PC-9 (cell line): ENCODE results near the gene LENG9. TPM values are rescaled to one million over a fixed set of nuclear protein-coding genes. Genes with fewer than 3 reads are reported as not detected.

Experiments used
- BruUV-seq: library from RNA; stranded (reverse); fragments of 400-500 nt; replicated peaks from 2 replicates; lab custom pipeline; 2021; lab: Mats Ljungman, UMichigan
- CTCF ChIA-PET: fragments of 300-600 bp; sonication (Branson Sonifier 250); formaldehyde crosslinking; loops from one replicate; lab custom pipeline; 2022; ENCODE audit warnings: antibody characterized with exemption; lab: Charles Lee
- POLR2A ChIA-PET: fragments of 300-600 bp; sonication (Branson Sonifier 250); formaldehyde crosslinking; loops from one replicate; lab custom pipeline; 2022; ENCODE audit warnings: antibody characterized with exemption; ENCODE audit not compliant: unreplicated experiment; lab: Charles Lee
- DNase-seq, 2 experiments: peaks; one replicate each; pipeline versions ENCODE4 v3.0.0 to v3.0.0-alpha.2; 2015 to 2022; ENCODE audit warnings: mixed read lengths in 1 of 2
- H2AFZ ChIP-seq: fragments of 200-600 bp; sonication (generic); 2 replicates; pipeline ENCODE4 v1.8.1; 2017; ENCODE audit warnings: antibody characterized with exemption
- H3F3A ChIP-seq: fragments of 200-600 bp; sonication (generic); 2 replicates; pipeline ENCODE4 v1.8.1; 2017; ENCODE audit warnings: antibody characterized with exemption, mild to moderate bottlenecking, low read depth; ENCODE audit not compliant: insufficient read depth
- H3K27ac ChIP-seq: fragments of 200-600 bp; sonication (generic); 2 replicates; pipeline ENCODE4 v1.6.1; 2016; ENCODE audit warnings: mixed run types
- H3K27me3 ChIP-seq: fragments of 200-600 bp; sonication (generic); 2 replicates; pipeline ENCODE4 v1.6.1; 2016; ENCODE audit warnings: low read depth, mixed run types; ENCODE audit not compliant: insufficient read depth
- H3K36me3 ChIP-seq: fragments of 200-600 bp; sonication (generic); 2 replicates; pipeline ENCODE4 v1.6.1; 2016; ENCODE audit warnings: low read depth, mixed run types
- H3K4me1 ChIP-seq: fragments of 200-600 bp; sonication (generic); replicated peaks from 2 replicates; pipeline ENCODE4 v1.6.1; 2016; ENCODE audit warnings: mixed run types; ENCODE audit not compliant: insufficient read depth
- H3K4me2 ChIP-seq: fragments of 200-600 bp; sonication (generic); 2 replicates; pipeline ENCODE4 v1.6.1; 2017; ENCODE audit warnings: mixed run types
- H3K4me3 ChIP-seq: fragments of 200-600 bp; sonication (generic); 2 replicates; pipeline ENCODE4 v1.6.1; 2016; ENCODE audit warnings: mixed run types
- H3K79me2 ChIP-seq: fragments of 200-600 bp; sonication (generic); 2 replicates; pipeline ENCODE4 v1.6.1; 2017; ENCODE audit warnings: low read depth, mixed run types
- H3K9me2 ChIP-seq: fragments of 200-600 bp; sonication (generic); 2 replicates; pipeline ENCODE4 v1.8.1; 2017; ENCODE audit warnings: mild to moderate bottlenecking; ENCODE audit not compliant: insufficient read depth
- H3K9me3 ChIP-seq: fragments of 200-600 bp; sonication (generic); 2 replicates; pipeline ENCODE4 v1.8.1; 2016; ENCODE audit warnings: low read depth; ENCODE audit not compliant: insufficient read depth
- H4K20me1 ChIP-seq: fragments of 200-600 bp; sonication (generic); 2 replicates; pipeline ENCODE4 v1.8.1; 2017; ENCODE audit not compliant: insufficient read depth
- EZH2 ChIP-seq: fragments of 200-600 bp; sonication (generic); IDR thresholded peaks from 2 replicates; pipeline ENCODE4 v1.8.0; 2017; ENCODE audit warnings: antibody characterized with exemption, low read depth
- intact Hi-C: fragments of 100-400 bp; cut with micrococcal nuclease; formaldehyde crosslinking; loops from one replicate; pipeline ENCODE4 v1.10.0; 2022; ENCODE audit not compliant: unreplicated experiment
- total RNA-seq: library from RNA; stranded (reverse); gene quantifications from 2 replicates; pipeline ENCODE4 v1.2.3, GENCODE V29; 2021
- TF ChIP-seq, protein P1 (sequence below): fragments of 200-600 bp; sonication (generic); conservative IDR thresholded peaks from 2 replicates; pipeline ENCODE4 v1.6.1; 2017; ENCODE audit warnings: mixed run types, antibody characterized with exemption, mild to moderate bottlenecking, moderate library complexity

The LENG9 gene
- total RNA-seq, 1 experiment from 2014 or later: 7.0 TPM

DNA sequence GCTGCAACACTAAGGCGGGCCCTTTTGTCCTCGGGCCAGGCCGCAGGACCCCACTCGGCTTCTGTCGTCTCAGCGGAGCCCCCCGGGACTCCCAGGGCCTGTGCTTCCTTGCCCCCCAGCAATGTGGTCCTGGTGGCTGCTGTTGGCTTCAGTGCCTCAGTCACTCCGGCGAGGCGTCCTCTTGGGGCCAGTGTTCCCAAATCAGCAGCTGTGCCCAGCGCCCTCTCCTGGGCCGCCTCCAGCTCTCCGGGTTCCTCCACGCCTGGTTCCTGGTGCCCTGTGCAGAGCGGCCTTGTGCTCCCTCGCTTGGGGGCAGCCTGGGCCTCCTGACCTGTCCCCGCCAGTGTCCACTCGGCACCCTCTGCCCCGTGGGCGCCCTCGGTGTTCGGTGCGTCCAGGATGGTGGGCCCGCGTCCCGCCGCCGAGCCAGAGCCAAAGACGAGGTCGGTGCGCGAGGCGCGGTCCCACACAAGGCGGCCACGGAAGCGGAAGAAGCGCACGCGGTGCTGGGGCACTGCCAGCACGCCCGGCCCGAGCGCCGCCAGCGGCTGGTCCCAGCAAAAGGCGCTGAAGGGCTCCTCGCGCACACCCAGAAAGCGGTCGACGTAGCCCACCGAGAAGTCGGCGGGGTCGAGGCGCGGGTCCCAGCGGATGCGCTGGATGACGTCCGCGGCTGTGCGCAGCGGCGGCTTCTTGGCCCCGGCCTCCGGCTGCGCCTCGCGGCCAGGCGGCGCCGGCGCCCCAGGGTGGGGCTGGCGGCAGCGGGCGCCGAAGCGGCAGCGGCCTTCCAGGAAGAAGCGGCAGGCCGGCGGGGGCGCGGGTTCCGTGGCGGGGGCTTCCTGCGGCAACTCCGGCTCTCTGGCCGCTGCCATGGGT, 685 bp downstream of the LENG9 start:
- intact Hi-C loops: loop anchor here (1.0 to 10.0 kb wide), 6 partner anchors 14 to 1012 kb away; partner anchors contain the start of genes KMT5C, LENG8, MYADM and RDH13
- peak overlapping the region; percentile 89 for H3K27ac ChIP-seq
- 0 out of 2 replicates have a peak, but pooled peaks cover 5% of the 10 kb centered on the region for H3K36me3 ChIP-seq
- TF ChIP-seq EZH2: no peak
- TF ChIP-seq, protein P1, sequence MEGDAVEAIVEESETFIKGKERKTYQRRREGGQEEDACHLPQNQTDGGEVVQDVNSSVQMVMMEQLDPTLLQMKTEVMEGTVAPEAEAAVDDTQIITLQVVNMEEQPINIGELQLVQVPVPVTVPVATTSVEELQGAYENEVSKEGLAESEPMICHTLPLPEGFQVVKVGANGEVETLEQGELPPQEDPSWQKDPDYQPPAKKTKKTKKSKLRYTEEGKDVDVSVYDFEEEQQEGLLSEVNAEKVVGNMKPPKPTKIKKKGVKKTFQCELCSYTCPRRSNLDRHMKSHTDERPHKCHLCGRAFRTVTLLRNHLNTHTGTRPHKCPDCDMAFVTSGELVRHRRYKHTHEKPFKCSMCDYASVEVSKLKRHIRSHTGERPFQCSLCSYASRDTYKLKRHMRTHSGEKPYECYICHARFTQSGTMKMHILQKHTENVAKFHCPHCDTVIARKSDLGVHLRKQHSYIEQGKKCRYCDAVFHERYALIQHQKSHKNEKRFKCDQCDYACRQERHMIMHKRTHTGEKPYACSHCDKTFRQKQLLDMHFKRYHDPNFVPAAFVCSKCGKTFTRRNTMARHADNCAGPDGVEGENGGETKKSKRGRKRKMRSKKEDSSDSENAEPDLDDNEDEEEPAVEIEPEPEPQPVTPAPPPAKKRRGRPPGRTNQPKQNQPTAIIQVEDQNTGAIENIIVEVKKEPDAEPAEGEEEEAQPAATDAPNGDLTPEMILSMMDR: peak; percentile 55; the same call in 1 of the 2 replicates
- H3F3A ChIP-seq: peaks cover 47% of the 10 kb centered on the region
- peak overlapping the region; percentile 68; the same call in 1 of the 2 replicates for H2AFZ ChIP-seq
- H4K20me1 ChIP-seq: peaks cover 38% of the 10 kb centered on the region
- H3K4me3 ChIP-seq: peak overlapping the region; percentile 77
- DNase-seq: peak; percentile 47 to 72
- H3K27me3 ChIP-seq: no peaks in the 10 kb centered on the region
- POLR2A ChIA-PET: interaction anchor here (0.6 to 1.5 kb wide), 8 partner anchors 14 to 1191 kb away, joined by 3 to 35 read pairs (median 4); partner anchors contain the start of genes LENG8 and MBOAT7
- H3K9me2 ChIP-seq: no peaks in the 10 kb centered on the region
- peaks cover 18% of the 10 kb centered on the region for H3K4me1 ChIP-seq
- BruUV-seq: TSS peak; percentile 66
- no peaks in the 10 kb centered on the region for H3K9me3 ChIP-seq
- peak overlapping the region; percentile 86 for H3K4me2 ChIP-seq
- CTCF ChIA-PET: interaction anchor here (0.6 to 1.0 kb wide), 4 partner anchors 10 to 1085 kb away, joined by 3 to 5 read pairs (median 4); partner anchors contain the start of genes CDC42EP5 and LENG8
- H3K79me2 ChIP-seq: peaks cover 37% of the 10 kb centered on the region

GRCh38 chr19:54462047-54462654, 1.4 kb downstream of the LENG9 start:
- peak overlapping the region; percentile 89 for H3K27ac ChIP-seq
- peak overlapping the region; percentile 86 for H3K4me2 ChIP-seq
- no peaks in the 10 kb centered on the region for H3K9me3 ChIP-seq
- H3F3A ChIP-seq: peaks cover 47% of the 10 kb centered on the region; the same call in 1 of the 2 replicates
- no TSS peak for BruUV-seq
- peak overlapping the region; percentile 77 for H3K4me3 ChIP-seq
- peaks cover 18% of the 10 kb centered on the region for H3K4me1 ChIP-seq
- H3K79me2 ChIP-seq: peaks cover 37% of the 10 kb centered on the region
- no peaks in the 10 kb centered on the region for H3K27me3 ChIP-seq
- H4K20me1 ChIP-seq: peaks cover 40% of the 10 kb centered on the region
- H3K36me3 ChIP-seq: peaks cover 9% of the 10 kb centered on the region; the same call in 1 of the 2 replicates
- intact Hi-C loops: loop anchor here (2.0 to 10.0 kb wide), 5 partner anchors 297 to 1013 kb away; partner anchors contain the start of genes KMT5C, MYADM, RDH13 and ZNF628
- H3K9me2 ChIP-seq: no peaks in the 10 kb centered on the region
- POLR2A ChIA-PET: interaction anchor here (1.5 kb wide), 1 partner anchor 30 kb away, joined by 3 read pairs; no protein-coding TSS in a partner anchor
- DNase-seq: peak; percentile 49 to 53
- no peak overlapping the region for H2AFZ ChIP-seq
- CTCF ChIA-PET: interaction anchor here (0.6 to 1.0 kb wide), 4 partner anchors 13 to 626 kb away, joined by 3 to 10 read pairs (median 4); partner anchors contain the start of gene LENG8
- TF ChIP-seq, protein P1: no peak
- TF ChIP-seq EZH2: no peak
